ENCODE results near the gene SOX8. TPM values are rescaled to one million over a fixed set of nuclear protein-coding genes. Genes with fewer than 3 reads are reported as not detected.

The SOX8 gene
- total and polyA plus RNA-seq, 2 donors from 2014 or later, result 0.17 to 1.0 TPM

DNA sequence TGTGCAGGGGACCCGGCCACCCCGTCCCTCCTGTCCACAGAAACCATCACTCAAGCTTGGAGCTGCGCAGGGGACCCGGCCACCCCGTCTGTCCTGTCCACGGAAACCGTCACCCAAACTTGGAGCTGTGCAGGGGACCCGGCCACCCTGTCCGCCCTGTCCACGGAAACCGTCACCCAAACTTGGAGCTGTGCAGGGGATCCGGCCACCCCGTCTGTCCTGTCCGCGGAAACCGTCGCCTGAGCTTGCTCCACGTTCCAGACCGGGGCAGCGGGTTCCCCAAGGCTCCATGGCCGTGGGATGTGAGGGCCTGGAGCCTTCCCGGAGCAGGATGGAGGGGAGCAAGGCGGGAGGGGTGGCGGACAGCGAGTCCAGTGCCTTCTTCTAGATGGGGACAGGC lies 25.2 kb downstream of the SOX8 start:
- Histone ChIP-seq H3K27ac (ENCODE audit: low read depth in 2 of 2, low read length in 2 of 2) (no peak overlapping the region), H3K4me1 (ENCODE audit: control insufficient read depth in 2 of 3, insufficient read depth in 2 of 3, low read depth in 1 of 3, low read length in 3 of 3) (no peaks in the 10 kb centered on the region), H3K36me3 (ENCODE audit: control insufficient read depth in 2 of 3, insufficient read depth in 3 of 3, low read length in 3 of 3) (no peaks in the 10 kb centered on the region), H3K9me3 (ENCODE audit: control insufficient read depth in 2 of 3, insufficient read depth in 1 of 3, low read length in 3 of 3) (no peaks in the 10 kb centered on the region), H3K9ac (ENCODE audit: low read length in 3 of 3) (no peak overlapping the region), H3K27me3 (ENCODE audit: control insufficient read depth, insufficient read depth, low read length) (no peaks in the 10 kb centered on the region), H3K4me3 (ENCODE audit: low read length in 3 of 3) (no peak overlapping the region)
- FAIRE-seq, result no peak
- DNase-seq, result no peak
- TF ChIP-seq, protein P1, sequence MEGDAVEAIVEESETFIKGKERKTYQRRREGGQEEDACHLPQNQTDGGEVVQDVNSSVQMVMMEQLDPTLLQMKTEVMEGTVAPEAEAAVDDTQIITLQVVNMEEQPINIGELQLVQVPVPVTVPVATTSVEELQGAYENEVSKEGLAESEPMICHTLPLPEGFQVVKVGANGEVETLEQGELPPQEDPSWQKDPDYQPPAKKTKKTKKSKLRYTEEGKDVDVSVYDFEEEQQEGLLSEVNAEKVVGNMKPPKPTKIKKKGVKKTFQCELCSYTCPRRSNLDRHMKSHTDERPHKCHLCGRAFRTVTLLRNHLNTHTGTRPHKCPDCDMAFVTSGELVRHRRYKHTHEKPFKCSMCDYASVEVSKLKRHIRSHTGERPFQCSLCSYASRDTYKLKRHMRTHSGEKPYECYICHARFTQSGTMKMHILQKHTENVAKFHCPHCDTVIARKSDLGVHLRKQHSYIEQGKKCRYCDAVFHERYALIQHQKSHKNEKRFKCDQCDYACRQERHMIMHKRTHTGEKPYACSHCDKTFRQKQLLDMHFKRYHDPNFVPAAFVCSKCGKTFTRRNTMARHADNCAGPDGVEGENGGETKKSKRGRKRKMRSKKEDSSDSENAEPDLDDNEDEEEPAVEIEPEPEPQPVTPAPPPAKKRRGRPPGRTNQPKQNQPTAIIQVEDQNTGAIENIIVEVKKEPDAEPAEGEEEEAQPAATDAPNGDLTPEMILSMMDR (IDR thresholded peaks at IDR 0.05; ENCODE audit: borderline replicate concordance, extremely low read depth, insufficient read depth), result no peak
- intact Hi-C loops (cut with DNase I), result no loop called here

DNA sequence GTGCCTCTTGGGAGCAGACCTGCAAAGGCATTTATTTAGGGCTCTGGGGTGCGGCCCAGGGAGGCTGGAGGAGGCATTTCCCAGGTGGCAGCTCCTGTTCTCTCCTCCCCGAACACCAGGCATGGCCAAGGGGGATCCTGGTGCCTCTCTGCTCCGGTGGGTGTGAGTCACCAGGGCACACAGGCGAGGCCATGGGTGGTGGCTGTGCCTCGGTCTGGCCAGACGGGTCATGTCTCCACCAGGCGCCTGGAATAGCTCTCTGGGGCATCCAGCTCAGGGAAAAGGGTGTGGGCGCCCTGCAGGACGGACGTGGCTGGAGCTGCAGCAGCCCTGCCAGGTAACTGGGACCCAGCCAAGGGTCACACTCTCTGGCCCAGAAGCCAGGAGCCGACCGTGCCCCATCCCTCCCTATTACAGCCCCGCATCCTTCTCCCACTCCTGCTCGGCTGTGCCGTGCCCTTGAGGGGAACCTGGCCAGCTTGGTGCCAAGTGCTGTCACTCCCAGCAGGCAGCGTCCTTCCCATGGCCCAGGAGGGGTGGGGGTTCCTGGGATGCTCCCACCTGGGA lies 25.8 kb downstream of the SOX8 start:
- Histone ChIP-seq H3K4me1 (ENCODE audit: control insufficient read depth in 2 of 3, insufficient read depth in 2 of 3, low read depth in 1 of 3, low read length in 3 of 3) (no peaks in the 10 kb centered on the region), H3K9ac (ENCODE audit: low read length in 3 of 3) (no peak overlapping the region), H3K9me3 (ENCODE audit: control insufficient read depth in 2 of 3, insufficient read depth in 1 of 3, low read length in 3 of 3) (no peaks in the 10 kb centered on the region), H3K4me3 (ENCODE audit: low read length in 3 of 3) (no peak overlapping the region), H3K27me3 (ENCODE audit: control insufficient read depth, insufficient read depth, low read length) (no peaks in the 10 kb centered on the region), H3K27ac (ENCODE audit: low read depth in 2 of 2, low read length in 2 of 2) (no peak overlapping the region), H3K36me3 (ENCODE audit: control insufficient read depth in 2 of 3, insufficient read depth in 3 of 3, low read length in 3 of 3) (no peaks in the 10 kb centered on the region)
- no peak for FAIRE-seq
- DNase-seq, result no peak
- TF ChIP-seq, protein P1 (IDR thresholded peaks at IDR 0.05; ENCODE audit: borderline replicate concordance, extremely low read depth, insufficient read depth), result no peak
- intact Hi-C loops (cut with DNase I), result no loop called here

DNA sequence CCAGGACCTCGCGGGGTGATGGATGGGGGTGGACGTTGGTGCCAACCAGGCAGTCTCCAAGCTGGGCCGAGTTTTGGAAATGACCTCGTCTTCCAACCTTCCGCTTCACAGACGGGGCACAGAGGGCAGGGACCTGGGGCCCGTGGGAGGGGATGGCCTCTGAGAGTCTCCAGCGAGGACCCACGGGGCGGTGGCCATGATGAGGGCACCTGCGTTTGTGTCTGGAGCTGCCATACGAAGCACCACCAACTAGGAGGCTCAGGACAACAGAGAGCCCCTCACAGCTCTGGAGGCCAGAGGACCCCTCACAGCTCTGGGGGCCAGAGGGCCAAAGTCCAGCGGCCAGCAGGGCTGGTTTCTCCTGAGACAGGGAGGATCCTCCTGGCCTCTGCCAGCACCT lies 26.5 kb downstream of the SOX8 start:
- H3K36me3 ChIP-seq (ENCODE audit: control insufficient read depth in 2 of 3, insufficient read depth in 3 of 3, low read length in 3 of 3), result no peaks in the 10 kb centered on the region
- no peak for FAIRE-seq
- no peaks in the 10 kb centered on the region for H3K27me3 ChIP-seq (ENCODE audit: control insufficient read depth, insufficient read depth, low read length)
- intact Hi-C loops (cut with DNase I), result no loop called here
- no peaks in the 10 kb centered on the region for H3K9me3 ChIP-seq (ENCODE audit: control insufficient read depth in 2 of 3, insufficient read depth in 1 of 3, low read length in 3 of 3)
- TF ChIP-seq, protein P1 (IDR thresholded peaks at IDR 0.05; ENCODE audit: borderline replicate concordance, extremely low read depth, insufficient read depth), result no peak
- DNase-seq, result no peak
- H3K27ac ChIP-seq (ENCODE audit: low read depth in 2 of 2, low read length in 2 of 2), result no peak overlapping the region
- H3K4me3 ChIP-seq (ENCODE audit: low read length in 3 of 3), result no peak overlapping the region
- no peaks in the 10 kb centered on the region for H3K4me1 ChIP-seq (ENCODE audit: control insufficient read depth in 2 of 3, insufficient read depth in 2 of 3, low read depth in 1 of 3, low read length in 3 of 3)
- H3K9ac ChIP-seq (ENCODE audit: low read length in 3 of 3), result no peak overlapping the region
